Measurements from ENCODE around the gene EGFL7. TPM values are rescaled to one million over a fixed set of nuclear protein-coding genes. Genes with fewer than 3 reads are reported as not detected.

EGFL7 gene
- total RNA-seq, result 1 to 10 TPM in 1 of 2 experiments, under 1 TPM in 1; 0.29 to 1.1 TPM

DNA sequence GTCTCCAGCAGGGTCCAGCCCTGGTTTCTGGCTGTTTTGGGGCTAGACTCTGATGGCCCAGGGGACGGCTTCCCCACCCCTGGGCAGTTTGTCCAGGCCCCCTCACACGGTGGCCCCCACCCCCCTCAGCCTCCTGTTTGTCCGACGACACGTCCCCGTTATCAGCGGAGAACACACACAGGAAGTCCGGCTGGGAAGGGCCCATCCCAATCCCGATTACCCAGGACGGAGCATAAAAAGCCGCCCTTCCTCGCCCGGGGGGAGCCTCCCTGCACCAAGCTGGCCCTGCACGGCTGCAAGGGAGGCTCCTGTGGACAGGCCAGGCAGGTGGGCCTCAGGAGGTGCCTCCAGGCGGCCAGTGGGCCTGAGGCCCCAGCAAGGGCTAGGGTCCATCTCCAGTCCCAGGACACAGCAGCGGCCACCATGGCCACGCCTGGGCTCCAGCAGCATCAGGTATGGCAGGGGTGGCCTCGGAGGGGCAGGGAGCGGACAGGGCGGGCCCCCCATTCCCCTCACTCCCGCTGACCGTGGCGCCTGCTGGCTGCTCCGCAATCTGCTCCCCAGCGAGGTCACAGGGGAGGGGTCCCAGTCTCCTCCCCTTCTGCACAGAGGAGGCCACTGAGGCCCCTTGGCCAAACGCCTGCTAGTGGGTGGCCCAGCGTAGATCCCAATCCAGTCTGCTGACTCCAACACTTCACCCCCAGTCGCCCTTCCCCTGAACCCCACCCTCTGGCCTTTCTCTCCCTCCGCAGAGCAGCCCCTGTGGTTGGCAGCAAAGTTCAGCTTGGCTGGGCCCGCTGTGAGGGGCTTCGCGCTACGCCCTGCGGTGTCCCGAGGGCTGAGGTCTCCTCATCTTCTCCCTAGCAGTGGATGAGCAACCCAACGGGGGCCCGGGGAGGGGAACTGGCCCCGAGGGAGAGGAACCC lies at the start of gene EGFL7:
Gene EGFL7, plus strand, starts transcription at position 261 of the 926 bp plus-strand sequence. CDS start 5,367 bp downstream, outside the sequence.
- ATAC-seq (no peak), DNase-seq (no peak)
- CTCF ChIA-PET, result interaction anchor here (3.5 kb wide), 1 partner anchor 9 kb away, joined by 15 read pairs; no protein-coding TSS in a partner anchor
- Mint-ChIP-seq H3K4me3 (no peak within 1 kb of the TSS), H3K27me3 (peaks cover 24% of the 10 kb centered on the region), H3K9me3 (ENCODE audit: low read depth) (no peaks in the 10 kb centered on the region), H3K4me1 (peaks cover 5% of the 10 kb centered on the region), H3K36me3 (no peaks in the 10 kb centered on the region), H3K27ac (no peak within 1 kb of the TSS)

DNA sequence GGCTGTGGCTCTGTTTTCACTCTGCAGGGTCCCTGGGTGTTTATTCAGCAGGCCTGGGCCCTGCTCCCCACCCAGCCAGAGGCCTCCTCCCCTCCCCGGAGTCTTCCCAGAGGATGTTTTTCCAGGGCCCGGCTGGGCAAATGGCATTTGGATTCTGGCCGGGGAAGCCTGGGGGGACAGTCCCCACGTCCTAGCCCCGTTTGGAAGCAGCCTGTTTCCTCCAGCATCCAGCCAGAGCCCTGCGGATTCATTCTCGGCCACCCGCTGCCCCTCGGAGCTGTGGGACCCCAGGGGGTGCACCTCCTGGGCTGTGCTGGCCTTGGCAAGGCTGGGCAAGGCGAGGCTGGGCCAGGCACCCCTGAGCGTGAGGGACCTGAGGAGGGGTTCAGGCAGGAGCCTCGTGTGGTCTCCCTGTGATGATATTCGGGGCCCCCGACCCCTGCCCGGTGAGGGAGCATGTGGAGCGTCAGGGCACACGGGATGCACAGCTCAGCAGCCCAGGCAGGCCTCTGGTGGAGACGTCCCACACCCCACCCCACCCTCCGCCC lies 48.8 kb upstream of the EGFL7 start:
- no peaks in the 10 kb centered on the region for H3K27me3 Mint-ChIP-seq

DNA sequence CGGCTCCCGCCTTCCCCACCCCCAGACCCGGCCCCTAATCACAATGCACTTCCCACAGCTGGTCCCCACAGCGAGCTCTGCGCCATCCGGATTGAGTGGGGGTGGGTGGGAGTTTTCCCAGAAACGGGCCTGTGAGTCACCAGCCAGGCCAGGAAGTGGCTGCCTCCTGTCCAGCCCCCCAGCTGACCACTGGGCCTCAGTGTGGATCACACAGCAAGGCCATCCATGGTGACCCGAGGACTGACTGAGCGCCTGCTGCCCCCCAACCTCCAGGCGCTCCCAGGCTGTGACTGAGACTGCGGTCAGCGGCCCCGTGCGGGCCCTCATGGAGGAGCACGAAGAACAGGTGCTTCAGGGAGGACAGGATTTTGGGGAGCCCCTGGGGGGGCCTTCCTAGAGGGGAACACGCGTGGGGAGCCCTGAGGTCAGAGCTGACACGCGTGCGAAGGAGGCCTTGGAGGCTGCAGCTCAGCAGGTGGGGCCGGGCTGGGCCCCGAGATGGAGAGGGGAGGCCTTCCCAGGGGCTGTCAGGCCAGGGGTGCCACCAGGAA lies 48.3 kb upstream of the EGFL7 start:
- Mint-ChIP-seq H3K27ac (no peak overlapping the region), H3K4me3 (no peak overlapping the region), H3K27me3 (no peaks in the 10 kb centered on the region), H3K4me1 (peaks cover 13% of the 10 kb centered on the region), H3K36me3 (no peaks in the 10 kb centered on the region), H3K9me3 (ENCODE audit: low read depth) (no peaks in the 10 kb centered on the region)
- no peak for ATAC-seq
- CTCF ChIA-PET, result no interaction called here
- DNase-seq, result no peak

More for the DNA sequence above, 48.8 kb upstream of the EGFL7 start:
- ATAC-seq (no peak), DNase-seq (no peak)
- Mint-ChIP-seq H3K4me3 (no peak overlapping the region), H3K36me3 (no peaks in the 10 kb centered on the region), H3K4me1 (peaks cover 10% of the 10 kb centered on the region), H3K9me3 (ENCODE audit: low read depth) (no peaks in the 10 kb centered on the region), H3K27ac (no peak overlapping the region)
- CTCF ChIA-PET, result no interaction called here

DNA sequence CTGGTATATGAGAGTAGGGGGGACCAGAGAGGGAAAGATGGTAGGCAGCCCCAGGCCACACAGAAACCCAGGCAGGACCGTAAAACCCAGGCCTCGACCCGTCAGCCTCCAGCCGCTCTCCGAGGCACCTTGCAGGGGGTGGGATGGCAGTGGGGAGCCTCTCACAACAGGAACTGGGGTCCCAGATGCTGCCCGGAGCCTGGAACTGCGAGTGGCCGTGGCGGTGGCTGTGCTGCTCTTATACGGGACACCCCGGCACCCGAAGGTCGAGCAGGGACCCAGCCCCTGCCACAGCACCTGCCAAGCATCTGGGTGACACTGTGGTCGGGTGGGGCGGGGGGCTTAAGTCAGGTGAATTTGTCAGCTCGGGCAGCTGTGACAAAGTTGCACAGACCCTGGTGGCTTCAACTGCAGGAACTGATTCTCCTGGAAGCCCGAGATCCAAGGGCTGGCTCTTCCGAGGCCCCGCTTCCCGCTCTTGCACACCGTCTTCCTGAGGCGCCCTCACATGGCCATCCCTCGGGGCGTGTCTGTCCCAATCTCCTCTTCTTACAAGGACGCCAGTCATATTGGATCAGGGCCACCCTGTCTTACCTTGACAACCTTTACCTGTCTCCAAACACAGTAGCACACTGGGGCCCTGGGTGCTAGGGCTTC lies 47.6 kb upstream of the EGFL7 start:
- Mint-ChIP-seq H3K4me3 (no peak overlapping the region), H3K9me3 (ENCODE audit: low read depth) (no peaks in the 10 kb centered on the region), H3K4me1 (peaks cover 16% of the 10 kb centered on the region), H3K27me3 (no peaks in the 10 kb centered on the region), H3K27ac (no peak overlapping the region), H3K36me3 (no peaks in the 10 kb centered on the region)
- CTCF ChIA-PET, result no interaction called here
- DNase-seq (no peak), ATAC-seq (no peak)

DNA sequence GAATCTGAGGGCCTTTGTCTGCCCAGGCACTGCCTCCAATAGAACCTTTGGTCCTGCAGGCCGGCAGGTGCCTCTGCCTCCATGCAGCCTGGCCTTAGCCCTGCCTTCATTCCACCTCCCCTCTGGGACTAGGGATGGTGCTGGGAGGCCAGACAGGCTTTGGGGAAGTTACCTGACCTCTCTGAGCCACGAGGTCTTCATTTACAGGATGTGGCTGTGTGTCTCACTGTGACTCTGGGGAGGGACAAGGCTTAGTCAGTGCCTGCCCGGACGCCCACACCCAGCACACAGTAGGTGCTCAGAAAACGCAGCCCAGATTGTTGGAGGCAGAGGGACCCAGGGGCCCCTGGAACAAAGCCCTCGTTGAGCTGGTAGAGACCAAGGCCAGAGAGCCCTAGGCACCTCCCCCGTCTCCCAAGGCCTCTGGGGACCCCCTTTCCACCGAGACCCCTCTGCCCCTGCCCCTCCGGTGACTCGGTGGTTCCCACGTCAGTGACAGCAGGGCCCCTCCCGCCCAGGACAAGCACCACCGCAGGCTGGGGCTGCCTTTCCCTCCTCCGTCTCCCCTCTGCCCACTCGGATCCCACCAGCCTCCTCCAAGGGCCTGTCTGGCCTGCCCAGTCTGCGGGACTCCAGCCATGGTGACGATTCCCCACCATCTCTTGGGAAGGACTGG lies 46.9 kb upstream of the EGFL7 start:
- H3K4me3 Mint-ChIP-seq, result no peak overlapping the region
- ATAC-seq (peak; percentile 43), DNase-seq (no peak)
- CTCF ChIA-PET, result interaction anchor here (1.0 kb wide), 1 partner anchor 19 kb away, joined by 3 read pairs; no protein-coding TSS in a partner anchor
- H3K4me1 Mint-ChIP-seq, result peaks cover 16% of the 10 kb centered on the region
- no peaks in the 10 kb centered on the region for H3K9me3 Mint-ChIP-seq (ENCODE audit: low read depth)
- H3K27me3 Mint-ChIP-seq, result no peaks in the 10 kb centered on the region
- H3K27ac Mint-ChIP-seq, result no peak overlapping the region
- H3K36me3 Mint-ChIP-seq, result no peaks in the 10 kb centered on the region

DNA sequence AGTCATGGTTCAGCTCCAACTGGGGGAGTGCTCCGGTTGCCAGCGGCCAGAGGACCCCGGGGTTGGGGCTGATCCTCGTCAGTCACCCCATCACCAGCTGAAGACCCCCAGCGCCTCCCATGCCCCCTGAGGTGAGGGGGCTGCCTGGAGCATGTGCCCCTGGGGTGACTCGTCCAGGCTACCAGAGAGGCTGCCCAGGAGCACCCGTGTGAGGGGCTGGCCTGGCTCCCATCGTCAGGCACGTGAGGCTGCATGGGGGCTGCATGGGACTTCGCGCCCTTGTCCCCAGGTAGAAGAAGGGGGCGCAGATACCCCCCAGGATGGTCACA lies 46.4 kb upstream of the EGFL7 start:
- no peaks in the 10 kb centered on the region for H3K9me3 Mint-ChIP-seq (ENCODE audit: low read depth)
- H3K36me3 Mint-ChIP-seq, result no peaks in the 10 kb centered on the region
- CTCF ChIA-PET, result interaction anchor here (1.0 kb wide), 1 partner anchor 19 kb away, joined by 3 read pairs; no protein-coding TSS in a partner anchor
- no peak for ATAC-seq
- DNase-seq, result no peak
- H3K4me3 Mint-ChIP-seq, result no peak overlapping the region
- no peak overlapping the region for H3K27ac Mint-ChIP-seq
- no peaks in the 10 kb centered on the region for H3K27me3 Mint-ChIP-seq
- H3K4me1 Mint-ChIP-seq, result peaks cover 16% of the 10 kb centered on the region

DNA sequence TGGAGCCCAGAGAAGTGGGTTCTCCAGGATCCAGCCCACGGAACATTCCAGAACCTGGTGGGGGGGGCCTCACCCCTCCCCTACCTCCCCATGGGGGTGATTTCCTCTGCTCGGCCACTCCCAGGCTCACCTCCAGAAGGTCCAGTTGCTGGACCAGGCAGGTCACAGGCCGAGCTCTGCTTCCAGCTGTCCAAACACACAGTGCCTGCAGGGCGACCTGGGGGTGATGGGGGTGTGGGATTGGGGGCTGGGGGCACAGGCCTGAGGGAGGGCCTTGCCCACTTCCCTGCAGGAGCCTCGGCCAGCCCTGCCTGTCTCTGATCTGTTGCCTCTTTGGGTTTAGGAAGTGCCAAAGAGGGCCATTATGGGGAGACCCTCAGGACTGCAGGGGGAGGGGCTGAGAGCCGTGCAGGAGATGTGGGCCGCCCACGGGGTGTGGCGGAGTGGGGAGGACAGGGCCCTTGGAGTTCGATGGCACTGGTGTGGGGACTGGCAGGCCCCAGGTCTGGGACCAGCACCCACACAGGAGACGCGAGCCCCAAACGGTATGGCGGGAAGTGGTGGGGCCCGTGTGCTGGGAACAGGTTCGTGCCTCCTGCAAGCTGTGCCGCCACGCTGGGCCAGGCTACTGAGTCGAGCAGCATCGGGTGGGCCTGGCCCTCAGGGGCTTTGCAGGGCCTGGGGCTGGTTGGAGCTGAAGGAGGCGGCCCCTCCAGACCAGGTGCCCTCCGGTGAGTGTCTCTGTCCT lies 45.6 kb upstream of the EGFL7 start:
- H3K9me3 Mint-ChIP-seq (ENCODE audit: low read depth), result no peaks in the 10 kb centered on the region
- no peaks in the 10 kb centered on the region for H3K36me3 Mint-ChIP-seq
- H3K4me3 Mint-ChIP-seq, result no peak overlapping the region
- H3K27ac Mint-ChIP-seq, result peak overlapping the region; percentile 6
- H3K27me3 Mint-ChIP-seq, result no peaks in the 10 kb centered on the region
- DNase-seq (no peak), ATAC-seq (no peak)
- peaks cover 16% of the 10 kb centered on the region for H3K4me1 Mint-ChIP-seq
- CTCF ChIA-PET, result interaction anchor here (0.9 to 1.5 kb wide), 3 partner anchors 11 to 131 kb away, joined by 3 to 5 read pairs (median 4); no protein-coding TSS in a partner anchor

DNA sequence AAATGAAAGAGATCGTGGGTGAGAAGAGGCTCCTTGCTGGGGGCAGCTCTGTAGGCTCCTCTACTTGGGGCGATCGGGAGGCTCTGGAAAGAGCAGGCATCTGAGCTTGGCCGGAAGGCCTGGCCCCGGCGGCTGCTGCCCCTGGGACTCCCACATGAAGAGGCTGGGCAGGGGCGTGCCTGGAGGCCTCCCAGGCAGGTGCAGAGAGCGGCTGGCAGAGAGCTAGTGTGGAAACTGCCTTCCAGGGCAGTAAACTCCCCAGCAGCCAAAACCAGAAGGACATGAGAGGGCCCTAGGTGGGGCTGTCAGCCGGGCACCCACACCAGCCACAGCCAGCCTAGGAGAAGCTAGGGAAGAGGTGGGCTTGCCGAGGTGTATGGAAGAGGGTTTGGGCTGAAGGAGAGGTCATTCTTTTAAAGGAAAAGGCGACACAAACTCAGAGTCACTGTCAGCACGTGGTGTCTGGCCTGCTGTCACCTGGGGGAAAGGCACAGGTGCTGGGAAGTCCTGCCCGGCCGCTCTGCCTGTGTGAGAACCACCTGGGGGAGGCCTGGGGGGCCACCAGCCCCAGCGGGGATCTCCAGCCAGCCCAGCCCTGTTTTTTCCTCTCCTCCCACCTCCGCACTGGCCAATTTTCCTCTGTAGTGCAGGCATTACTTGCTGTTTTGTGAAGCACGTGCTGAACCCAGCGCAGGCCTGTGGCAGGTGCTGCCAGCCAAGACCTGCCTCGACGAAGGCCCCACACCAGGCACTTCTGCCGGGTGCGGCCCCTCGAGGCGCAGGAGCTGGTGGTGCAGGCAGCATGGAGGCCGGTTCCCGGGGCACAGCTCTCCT lies 44.8 kb upstream of the EGFL7 start:
- H3K4me3 Mint-ChIP-seq, result no peak overlapping the region

DNA sequence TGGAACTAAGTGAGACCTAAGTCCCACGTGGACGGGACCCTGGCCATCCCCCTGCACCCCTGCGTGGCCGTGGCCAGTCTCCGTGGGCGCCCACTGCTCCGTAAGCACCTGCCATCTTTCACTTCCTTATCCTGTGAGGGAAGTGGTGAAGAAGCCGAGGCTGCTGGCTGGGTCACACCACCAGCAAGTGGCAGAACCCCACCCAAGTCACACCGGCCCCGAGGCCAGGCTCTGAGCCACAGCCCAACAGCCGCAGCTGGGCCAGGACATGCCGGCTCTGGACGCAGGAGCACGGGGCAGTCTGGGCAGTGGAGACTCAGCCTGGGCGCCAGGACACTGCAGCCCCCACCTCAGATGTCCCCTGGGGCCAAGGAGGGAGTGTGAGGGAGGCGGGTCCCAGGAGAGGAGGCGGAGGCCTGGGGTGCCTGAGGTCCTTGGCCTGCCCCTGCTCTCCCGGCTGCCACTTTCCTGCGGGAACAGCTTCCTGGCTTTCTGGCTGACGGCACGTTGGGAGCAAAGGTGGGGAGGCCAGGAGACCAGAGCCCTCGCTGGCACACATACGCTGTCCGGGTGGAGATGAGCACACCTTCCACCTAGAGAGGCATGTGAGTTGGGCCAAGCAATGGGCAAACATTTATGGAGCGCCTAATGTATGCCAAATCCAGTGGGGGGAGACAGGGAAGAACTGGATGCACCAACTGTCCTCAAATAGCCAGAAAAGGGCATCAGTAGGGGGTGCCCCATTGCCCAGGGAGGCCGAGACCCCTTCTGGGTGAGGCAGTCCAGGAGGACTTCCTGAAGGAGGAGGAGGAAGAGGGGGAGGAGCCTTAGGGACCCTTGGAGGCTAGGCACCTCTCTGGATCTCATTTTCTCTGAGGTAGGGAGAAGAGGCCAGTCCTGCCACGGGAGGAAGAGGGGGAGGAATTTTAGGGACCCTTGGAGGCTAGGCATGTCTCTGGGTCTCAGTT lies 43.9 kb upstream of the EGFL7 start:
- H3K4me1 Mint-ChIP-seq, result peaks cover 16% of the 10 kb centered on the region
- H3K4me3 Mint-ChIP-seq, result no peak overlapping the region

More for the DNA sequence above, 44.8 kb upstream of the EGFL7 start:
- DNase-seq (no peak), ATAC-seq (no peak)
- Mint-ChIP-seq H3K4me1 (peaks cover 16% of the 10 kb centered on the region), H3K9me3 (ENCODE audit: low read depth) (no peaks in the 10 kb centered on the region), H3K36me3 (no peaks in the 10 kb centered on the region), H3K27ac (peak overlapping the region; percentile 6), H3K27me3 (no peaks in the 10 kb centered on the region)
- CTCF ChIA-PET, result interaction anchor here (0.9 to 1.5 kb wide), 3 partner anchors 10 to 132 kb away, joined by 3 to 5 read pairs (median 4); no protein-coding TSS in a partner anchor

DNA sequence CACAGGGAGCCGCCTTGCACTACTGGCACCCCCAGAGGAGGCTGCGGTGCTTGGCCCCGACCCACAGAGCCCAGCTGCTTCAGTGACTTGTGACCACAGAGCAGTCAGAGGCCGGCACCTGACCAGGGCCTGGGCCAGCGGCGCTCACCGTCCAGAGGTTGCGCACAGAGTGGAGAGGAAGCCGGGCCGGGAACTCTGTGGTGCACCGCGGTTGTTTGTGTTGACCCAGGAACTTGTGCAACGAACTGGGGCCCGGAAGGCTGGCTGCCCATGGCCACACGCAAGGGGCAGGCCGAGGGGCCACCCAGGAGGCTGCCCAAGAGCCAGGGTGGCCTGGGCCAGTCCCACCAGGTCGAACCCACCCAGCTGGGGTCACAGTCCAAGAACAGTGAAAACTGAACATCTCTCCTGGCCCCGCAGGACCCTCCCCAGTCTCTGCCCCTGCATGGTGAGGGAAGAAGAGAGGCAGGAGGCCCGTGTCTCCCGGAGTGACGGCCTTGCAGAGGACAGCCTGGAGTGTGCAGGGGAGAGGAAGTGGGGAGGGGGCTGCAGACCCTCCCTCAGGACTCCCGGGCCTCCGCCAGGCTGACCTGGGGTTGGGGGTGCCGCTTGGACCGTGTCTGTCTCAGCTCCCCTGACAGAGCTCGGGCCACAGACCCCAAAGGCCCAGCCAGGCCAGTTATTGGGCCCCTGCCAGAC lies 42.8 kb upstream of the EGFL7 start:
- no peak for ATAC-seq
- Mint-ChIP-seq H3K27me3 (no peaks in the 10 kb centered on the region), H3K9me3 (ENCODE audit: low read depth) (no peaks in the 10 kb centered on the region), H3K27ac (no peak overlapping the region), H3K36me3 (no peaks in the 10 kb centered on the region), H3K4me1 (peaks cover 16% of the 10 kb centered on the region), H3K4me3 (no peak overlapping the region)
- no peak for DNase-seq
- CTCF ChIA-PET, result no interaction called here

More for the DNA sequence above, 43.9 kb upstream of the EGFL7 start:
- no peak for ATAC-seq
- CTCF ChIA-PET, result interaction anchor here (0.9 to 1.5 kb wide), 3 partner anchors 130 to 134 kb away, joined by 3 to 5 read pairs (median 4); no protein-coding TSS in a partner anchor
- no peak for DNase-seq
- Mint-ChIP-seq H3K9me3 (ENCODE audit: low read depth) (no peaks in the 10 kb centered on the region), H3K27me3 (no peaks in the 10 kb centered on the region), H3K27ac (no peak overlapping the region), H3K36me3 (no peaks in the 10 kb centered on the region)

Data from activated CD8-positive, alpha-beta memory T cell treated with anti-CD3 and anti-CD28 coated beads, Interleukin-2, amount 10 ng/mL, durations not matched to agents 7 days and 5 days (primary cell).